CD14-positive monocyte (primary cell): Measurements from ENCODE around the gene PRM2. TPM values are rescaled to one million over a fixed set of nuclear protein-coding genes. Genes with fewer than 3 reads are reported as not detected.

ENCODE experiments used
- DNase-seq, 3 donors: peaks; one replicate each; pipeline ENCODE4 v3.0.0-alpha.2; 2011 to 2022
- H2AFZ ChIP-seq: 2 replicates; pipeline ENCODE4 v1.6.0; 2012; ENCODE audit warnings: mild to moderate bottlenecking, low read depth, low read length, inconsistent platforms; ENCODE audit not compliant: insufficient read depth, poor library complexity, severe bottlenecking
- H3K27ac ChIP-seq, 2 donors: 1 replicate in 1 of 2; 2 replicates in 1 of 2; pipeline ENCODE4 v1.5.1; 2012 to 2013; ENCODE audit warnings: low read length in 2 of 2, control low read depth in 1 of 2, inconsistent platforms in 1 of 2, low read depth in 1 of 2, mild to moderate bottlenecking in 1 of 2
- H3K27me3 ChIP-seq, 2 donors: one replicate each; pipeline versions ENCODE4 v1.6.0 to v1.6.1; 2011 to 2013; ENCODE audit warnings: low read length in 2 of 2; ENCODE audit not compliant: control insufficient read depth in 2 of 2, insufficient read depth in 2 of 2
- H3K36me3 ChIP-seq, 2 donors: replicated peaks in 1 of 2; 1 replicate in 1 of 2; 2 replicates in 1 of 2; pipeline versions ENCODE4 v1.5.1 to v1.6.1; 2012 to 2013; ENCODE audit warnings: low read length in 2 of 2, control low read depth in 1 of 2, inconsistent platforms in 1 of 2, mild to moderate bottlenecking in 1 of 2; ENCODE audit not compliant: insufficient read depth in 2 of 2, control insufficient read depth in 1 of 2
- H3K4me1 ChIP-seq, 2 donors: 1 replicate in 1 of 2; 2 replicates in 1 of 2; pipeline versions ENCODE4 v1.5.1 to v1.6.1; 2012 to 2013; ENCODE audit warnings: low read length in 2 of 2, control low read depth in 1 of 2, inconsistent platforms in 1 of 2, mild to moderate bottlenecking in 1 of 2, moderate library complexity in 1 of 2; ENCODE audit not compliant: insufficient read depth in 2 of 2, control insufficient read depth in 1 of 2
- H3K4me2 ChIP-seq: replicated peaks from 2 replicates; pipeline ENCODE3; 2012; ENCODE audit warnings: low read length, moderate library complexity, mild to moderate bottlenecking; ENCODE audit not compliant: poor library complexity, severe bottlenecking; ENCODE audit errors: extremely low read depth
- H3K4me3 ChIP-seq, 3 experiments: fragments of 200-600 bp in 1 of 3; sonication (generic) in 1 of 3; replicated peaks in 1 of 3; 1 replicate in 2 of 3; 2 replicates in 1 of 3; pipeline ENCODE4 v1.5.1; 2011 to 2013; ENCODE audit warnings: low read length in 3 of 3, mild to moderate bottlenecking in 3 of 3, control low read depth in 2 of 3, low read depth in 2 of 3, inconsistent platforms in 1 of 3, moderate library complexity in 1 of 3
- H3K79me2 ChIP-seq: 2 replicates; pipeline ENCODE4 v1.6.0; 2012; ENCODE audit warnings: mild to moderate bottlenecking, control low read depth, inconsistent platforms, low read length, moderate library complexity; ENCODE audit not compliant: insufficient read depth
- H3K9ac ChIP-seq: 2 replicates; pipeline ENCODE4 v1.6.0; 2017; ENCODE audit warnings: low read length, mild to moderate bottlenecking; ENCODE audit not compliant: insufficient read depth, poor library complexity, severe bottlenecking
- H3K9me3 ChIP-seq, 2 donors: replicated peaks in 1 of 2; 1 replicate in 1 of 2; 2 replicates in 1 of 2; pipeline versions ENCODE4 v1.5.1 to v1.6.1; 2012 to 2013; ENCODE audit warnings: low read length in 2 of 2, control low read depth in 1 of 2; ENCODE audit not compliant: control insufficient read depth in 1 of 2, insufficient read depth in 1 of 2
- H4K20me1 ChIP-seq: 2 replicates; pipeline ENCODE4 v1.6.0; 2012; ENCODE audit warnings: mild to moderate bottlenecking, low read length, control low read depth, moderate library complexity; ENCODE audit not compliant: insufficient read depth
- H3K27ac Mint-ChIP-seq, 7 donors: one replicate each; pipeline ENCODE4 v1.8.0; 2020; ENCODE audit warnings: mild to moderate bottlenecking in 7 of 7, mixed read lengths in 7 of 7, moderate library complexity in 6 of 7, inconsistent platforms in 2 of 7
- H3K27me3 Mint-ChIP-seq, 3 donors: one replicate each; pipeline ENCODE4 v1.8.0; 2021 to 2022; ENCODE audit warnings: low read depth in 3 of 3, mild to moderate bottlenecking in 3 of 3, mixed read lengths in 3 of 3, moderate library complexity in 3 of 3, inconsistent platforms in 1 of 3
- H3K36me3 Mint-ChIP-seq, 2 donors: one replicate each; pipeline ENCODE4 v1.8.0; 2020; ENCODE audit warnings: mixed read lengths in 2 of 2, inconsistent platforms in 1 of 2, mild to moderate bottlenecking in 1 of 2
- H3K4me1 Mint-ChIP-seq: one replicate; pipeline ENCODE4 v1.8.0; 2020; ENCODE audit warnings: mild to moderate bottlenecking, mixed read lengths
- H3K4me3 Mint-ChIP-seq, 2 donors: one replicate each; pipeline ENCODE4 v1.8.0; 2020; ENCODE audit warnings: mild to moderate bottlenecking in 2 of 2, mixed read lengths in 2 of 2, moderate library complexity in 1 of 2
- H3K9me3 Mint-ChIP-seq, 7 donors: one replicate each; pipeline ENCODE4 v1.8.0; 2020 to 2022; ENCODE audit warnings: mixed read lengths in 7 of 7, mild to moderate bottlenecking in 6 of 7, moderate library complexity in 6 of 7, inconsistent platforms in 2 of 7
- WGBS: methylation state at CpG from one replicate; pipeline ENCODE4 v1.1.5; 2013; ENCODE audit warnings: missing lambda C conversion rate; ENCODE audit not compliant: insufficient coverage; 5-methylcytosine and 5-hydroxymethylcytosine counted together
- intact Hi-C, 2 donors: fragments of 100-400 bp; cut with micrococcal nuclease; formaldehyde crosslinking; loops; one replicate each; pipeline versions ENCODE4 v1.15.0 to v1.15.1; 2023
- polyA plus RNA-seq, 3 donors: library from polyadenylated mRNA; depleted of rRNA in 1 of 3; unstranded in 2 of 3; stranded (reverse) in 1 of 3; fragments of 300-500 nt in 2 of 3; fragments of >200 nt in 1 of 3; fragmentation: Illumina TruSeq in 2 of 3; gene quantifications; 1 replicate in 2 of 3; 2 replicates in 1 of 3; pipeline ENCODE4 v1.2.3, GENCODE V29; 2012 to 2021
- TF ChIP-seq, protein P1 (sequence below): fragments of 200-600 bp; IDR thresholded peaks from one replicate; pipeline ENCODE4 v1.8.0; 2022; ENCODE audit warnings: antibody characterized with exemption, mild to moderate bottlenecking

The PRM2 gene
- polyA plus RNA-seq, 3 donors: not detected

DNA sequence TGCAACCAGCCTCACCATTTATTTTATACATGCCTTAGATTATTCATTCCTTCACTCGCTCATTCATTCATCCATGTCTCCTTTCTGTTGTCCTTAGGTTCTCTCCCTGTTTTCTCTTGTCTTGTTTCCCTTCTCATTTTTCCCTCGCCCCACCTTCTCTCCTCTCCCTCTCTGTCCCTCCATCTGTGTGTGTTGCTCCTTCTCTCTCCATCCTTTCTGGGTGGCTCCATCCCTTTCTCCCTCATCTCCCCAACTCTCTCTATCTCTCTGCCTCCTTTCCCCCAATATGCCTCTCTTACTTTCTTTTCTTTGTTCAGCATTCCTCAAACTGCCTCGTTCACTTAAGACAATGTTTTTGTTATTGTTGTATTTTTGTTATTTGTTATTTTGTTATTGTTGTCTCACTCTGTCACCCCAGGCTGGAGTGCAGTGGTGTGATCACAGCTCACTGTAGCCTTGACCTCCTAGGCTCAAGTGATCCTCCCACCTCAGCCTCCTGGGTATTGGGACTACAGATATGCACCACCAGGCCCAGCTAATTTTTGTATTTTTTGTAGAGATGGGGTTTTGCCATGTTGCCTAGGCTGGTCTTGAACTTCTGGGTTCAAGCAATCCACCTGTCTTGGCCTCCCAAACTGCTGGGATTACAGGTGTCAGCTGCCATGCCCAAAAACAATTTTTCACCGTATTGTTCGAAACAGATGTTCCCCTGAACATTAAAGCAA, 34.6 kb downstream of the PRM2 start:
- Mint-ChIP-seq H3K4me3 (no peak overlapping the region), H3K4me1 (peaks cover 11% of the 10 kb centered on the region), H3K36me3 (no peaks in the 10 kb centered on the region), H3K27me3 (peaks cover 3 to 8% (median 5%) of the 10 kb centered on the region in 3 donors), H3K9me3 (peaks cover 0 to 2% (median 0%) of the 10 kb centered on the region in 7 donors), H3K27ac (no peak overlapping the region)
- H3K79me2 ChIP-seq: no peaks in the 10 kb centered on the region
- intact Hi-C loops: no loop called here
- no peaks in the 10 kb centered on the region for H3K9me3 ChIP-seq
- H3K36me3 ChIP-seq: no peaks in the 10 kb centered on the region
- peaks cover 7 to 9% of the 10 kb centered on the region in 2 donors for H3K4me1 ChIP-seq
- H3K4me3 ChIP-seq: no peak overlapping the region
- TF ChIP-seq, protein P1, sequence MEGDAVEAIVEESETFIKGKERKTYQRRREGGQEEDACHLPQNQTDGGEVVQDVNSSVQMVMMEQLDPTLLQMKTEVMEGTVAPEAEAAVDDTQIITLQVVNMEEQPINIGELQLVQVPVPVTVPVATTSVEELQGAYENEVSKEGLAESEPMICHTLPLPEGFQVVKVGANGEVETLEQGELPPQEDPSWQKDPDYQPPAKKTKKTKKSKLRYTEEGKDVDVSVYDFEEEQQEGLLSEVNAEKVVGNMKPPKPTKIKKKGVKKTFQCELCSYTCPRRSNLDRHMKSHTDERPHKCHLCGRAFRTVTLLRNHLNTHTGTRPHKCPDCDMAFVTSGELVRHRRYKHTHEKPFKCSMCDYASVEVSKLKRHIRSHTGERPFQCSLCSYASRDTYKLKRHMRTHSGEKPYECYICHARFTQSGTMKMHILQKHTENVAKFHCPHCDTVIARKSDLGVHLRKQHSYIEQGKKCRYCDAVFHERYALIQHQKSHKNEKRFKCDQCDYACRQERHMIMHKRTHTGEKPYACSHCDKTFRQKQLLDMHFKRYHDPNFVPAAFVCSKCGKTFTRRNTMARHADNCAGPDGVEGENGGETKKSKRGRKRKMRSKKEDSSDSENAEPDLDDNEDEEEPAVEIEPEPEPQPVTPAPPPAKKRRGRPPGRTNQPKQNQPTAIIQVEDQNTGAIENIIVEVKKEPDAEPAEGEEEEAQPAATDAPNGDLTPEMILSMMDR: no peak
- no peak overlapping the region for H3K9ac ChIP-seq
- WGBS: 89% methylated on average over 2 of the region's 5 CpGs
- H3K4me2 ChIP-seq: no peak overlapping the region
- no peak overlapping the region for H3K27ac ChIP-seq
- DNase-seq: no peak
- H3K27me3 ChIP-seq: no peaks in the 10 kb centered on the region
- no peaks in the 10 kb centered on the region for H4K20me1 ChIP-seq
- H2AFZ ChIP-seq: no peak overlapping the region

DNA sequence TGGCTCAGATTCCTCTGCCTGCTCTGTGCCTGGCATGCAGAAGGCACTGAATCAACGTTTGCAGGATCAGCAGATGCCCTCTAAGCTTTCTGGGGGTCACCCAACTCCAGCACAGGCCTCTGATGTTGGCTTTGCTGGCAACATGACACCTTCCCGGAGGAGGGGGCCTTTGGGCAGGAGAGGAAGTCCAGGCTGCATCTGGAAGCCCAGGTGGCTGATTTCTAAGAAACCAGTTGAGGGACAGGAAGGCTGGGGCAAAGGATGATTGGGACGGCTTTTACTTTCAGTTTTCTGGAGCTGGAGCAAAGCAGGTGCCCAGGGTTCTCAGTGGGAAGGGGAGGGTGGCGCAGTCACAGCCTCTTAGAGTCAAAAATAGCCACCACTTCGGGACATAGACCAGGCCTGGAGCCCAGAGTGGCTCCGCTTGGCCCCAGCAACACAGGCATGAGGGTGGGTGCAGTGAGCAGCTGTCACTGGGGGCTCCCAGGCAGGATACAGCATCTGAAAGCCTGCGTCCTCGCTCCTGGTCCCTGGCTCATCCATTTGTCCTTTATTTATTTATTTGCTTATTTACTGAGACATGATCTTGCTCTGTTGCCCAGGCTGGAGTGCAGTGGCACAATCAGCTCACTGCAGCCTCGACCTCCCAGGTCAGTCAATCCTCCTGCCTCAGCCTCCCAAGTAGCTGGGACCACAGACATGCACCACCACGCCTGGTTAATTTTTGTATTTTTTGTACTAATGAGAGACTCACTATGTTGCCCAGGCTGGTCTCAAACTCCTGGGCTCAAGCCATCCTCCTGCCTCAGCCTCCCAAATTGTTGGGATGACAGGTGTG, 35.4 kb downstream of the PRM2 start:
- Mint-ChIP-seq H3K27ac (no peak overlapping the region), H3K4me3 (no peak overlapping the region), H3K36me3 (no peaks in the 10 kb centered on the region), H3K9me3 (peaks cover 0 to 2% (median 0%) of the 10 kb centered on the region in 7 donors), H3K27me3 (peaks cover 3 to 8% (median 5%) of the 10 kb centered on the region in 3 donors), H3K4me1 (peaks cover 14% of the 10 kb centered on the region)
- DNase-seq: no peak
- H3K4me3 ChIP-seq: no peak overlapping the region
- H3K79me2 ChIP-seq: no peaks in the 10 kb centered on the region
- no peak overlapping the region for H2AFZ ChIP-seq
- no peak overlapping the region for H3K27ac ChIP-seq
- intact Hi-C loops: no loop called here
- H3K36me3 ChIP-seq: no peaks in the 10 kb centered on the region
- no peaks in the 10 kb centered on the region for H3K9me3 ChIP-seq
- H3K4me2 ChIP-seq: no peak overlapping the region
- TF ChIP-seq, protein P1: no peak
- no peaks in the 10 kb centered on the region for H4K20me1 ChIP-seq
- 33% methylated on average over 6 of the region's 10 CpGs for WGBS
- peaks cover 10 to 16% of the 10 kb centered on the region in 2 donors for H3K4me1 ChIP-seq
- H3K27me3 ChIP-seq: no peaks in the 10 kb centered on the region
- no peak overlapping the region for H3K9ac ChIP-seq
